GM20000 (cell line): ENCODE data around the gene ACBD4.

Experiments used
- DNase-seq: peaks from one replicate; pipeline ENCODE4 v3.0.0; 2012; ENCODE audit warnings: low spot score
- TF ChIP-seq, protein P1 (sequence below): IDR thresholded peaks from 2 replicates; pipeline ENCODE4 v1.5.1; 2012; ENCODE audit warnings: mild to moderate bottlenecking, control low read depth; ENCODE audit errors: extremely low read depth, missing control alignments

The ACBD4 gene

DNA sequence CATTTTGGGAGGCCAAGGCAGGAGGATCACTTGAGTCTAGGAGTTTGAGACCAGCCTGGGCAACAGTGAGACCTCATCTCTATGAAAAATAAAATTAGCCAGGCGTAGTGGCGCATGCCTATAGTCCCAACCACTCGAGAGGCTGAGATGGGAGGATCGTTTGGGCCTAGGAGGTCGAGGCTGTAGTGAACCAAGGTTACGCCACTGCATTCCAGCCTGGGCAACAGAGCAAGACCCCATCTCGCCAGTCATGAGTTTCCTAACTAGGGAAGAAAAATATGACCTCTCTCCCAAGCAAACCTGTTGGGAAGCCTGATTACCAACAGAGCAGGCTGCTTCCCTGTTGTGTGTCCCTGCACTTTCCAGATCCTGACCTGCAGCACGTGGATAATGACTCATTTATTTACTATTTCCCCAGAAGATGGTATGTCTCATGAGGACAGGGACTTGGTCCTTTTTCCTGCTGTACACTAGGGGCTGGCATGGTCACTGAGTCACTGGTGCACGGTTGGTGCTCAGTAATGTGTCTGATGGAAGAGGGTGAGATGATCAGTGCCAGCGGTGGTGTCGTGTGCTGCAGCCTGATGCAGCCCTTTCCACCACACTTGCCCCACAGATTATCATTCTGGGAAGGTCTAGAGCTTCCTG is 43.6 kb upstream of the ACBD4 start:
- no peak for DNase-seq
- TF ChIP-seq, protein P1, sequence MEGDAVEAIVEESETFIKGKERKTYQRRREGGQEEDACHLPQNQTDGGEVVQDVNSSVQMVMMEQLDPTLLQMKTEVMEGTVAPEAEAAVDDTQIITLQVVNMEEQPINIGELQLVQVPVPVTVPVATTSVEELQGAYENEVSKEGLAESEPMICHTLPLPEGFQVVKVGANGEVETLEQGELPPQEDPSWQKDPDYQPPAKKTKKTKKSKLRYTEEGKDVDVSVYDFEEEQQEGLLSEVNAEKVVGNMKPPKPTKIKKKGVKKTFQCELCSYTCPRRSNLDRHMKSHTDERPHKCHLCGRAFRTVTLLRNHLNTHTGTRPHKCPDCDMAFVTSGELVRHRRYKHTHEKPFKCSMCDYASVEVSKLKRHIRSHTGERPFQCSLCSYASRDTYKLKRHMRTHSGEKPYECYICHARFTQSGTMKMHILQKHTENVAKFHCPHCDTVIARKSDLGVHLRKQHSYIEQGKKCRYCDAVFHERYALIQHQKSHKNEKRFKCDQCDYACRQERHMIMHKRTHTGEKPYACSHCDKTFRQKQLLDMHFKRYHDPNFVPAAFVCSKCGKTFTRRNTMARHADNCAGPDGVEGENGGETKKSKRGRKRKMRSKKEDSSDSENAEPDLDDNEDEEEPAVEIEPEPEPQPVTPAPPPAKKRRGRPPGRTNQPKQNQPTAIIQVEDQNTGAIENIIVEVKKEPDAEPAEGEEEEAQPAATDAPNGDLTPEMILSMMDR: no peak

DNA sequence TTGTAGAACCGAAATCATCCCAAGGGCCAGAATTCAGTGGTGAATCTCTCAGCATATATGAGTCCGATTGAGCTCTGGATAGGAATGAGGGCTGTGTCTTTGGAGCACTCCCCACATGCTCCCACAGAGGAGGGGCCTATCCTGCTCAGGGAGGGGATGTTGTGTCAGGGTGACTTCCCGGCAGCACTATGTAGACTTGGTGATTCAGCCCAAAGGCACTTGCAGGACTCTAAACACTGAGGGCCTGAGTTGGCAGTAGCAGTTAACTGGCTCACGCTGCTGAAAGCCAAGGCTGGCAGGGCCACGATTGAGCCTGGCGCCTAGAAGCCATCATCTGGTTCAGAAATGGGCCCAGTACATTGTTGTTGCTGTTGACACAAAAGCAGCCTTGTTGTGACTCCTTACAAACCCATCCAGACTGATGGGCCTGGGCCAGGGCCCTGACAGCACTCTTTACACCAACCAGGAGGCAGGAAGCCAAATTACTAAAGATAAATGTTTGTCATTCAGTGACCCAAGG is 42.5 kb upstream of the ACBD4 start:
- no peak for DNase-seq
- TF ChIP-seq, protein P1: no peak

DNA sequence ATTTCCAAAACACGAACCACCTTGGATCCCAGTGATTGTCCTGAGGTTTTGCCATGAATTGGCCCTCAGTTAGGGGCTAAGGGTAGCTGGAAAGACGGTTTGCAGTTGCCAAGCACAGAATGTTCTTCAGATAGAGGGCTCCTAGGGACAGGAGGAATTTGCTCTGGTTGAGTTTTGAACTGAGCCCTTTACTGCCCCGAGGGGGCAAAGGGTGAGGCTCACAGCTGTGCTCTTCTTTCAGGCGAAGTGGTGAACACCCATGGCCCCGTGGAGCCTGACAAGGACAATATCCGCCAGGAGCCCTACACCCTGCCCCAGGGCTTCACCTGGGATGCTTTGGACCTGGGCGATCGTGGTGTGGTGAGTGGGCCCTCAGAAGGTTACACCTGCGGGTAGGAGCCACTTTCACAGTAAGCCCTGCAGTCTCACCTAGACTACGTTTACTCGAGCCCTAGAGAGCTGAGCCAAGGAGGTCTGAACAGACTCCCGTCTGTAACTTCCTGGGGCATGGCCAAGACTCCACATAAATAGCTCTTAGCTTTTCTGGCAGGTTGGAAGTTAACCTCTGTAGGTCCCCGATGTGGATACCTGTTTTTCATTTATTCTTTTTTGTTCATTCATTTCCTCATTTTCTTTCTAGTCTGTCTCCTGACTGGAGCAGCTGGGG is 41.9 kb upstream of the ACBD4 start:
- TF ChIP-seq, protein P1: no peak
- no peak for DNase-seq

DNA sequence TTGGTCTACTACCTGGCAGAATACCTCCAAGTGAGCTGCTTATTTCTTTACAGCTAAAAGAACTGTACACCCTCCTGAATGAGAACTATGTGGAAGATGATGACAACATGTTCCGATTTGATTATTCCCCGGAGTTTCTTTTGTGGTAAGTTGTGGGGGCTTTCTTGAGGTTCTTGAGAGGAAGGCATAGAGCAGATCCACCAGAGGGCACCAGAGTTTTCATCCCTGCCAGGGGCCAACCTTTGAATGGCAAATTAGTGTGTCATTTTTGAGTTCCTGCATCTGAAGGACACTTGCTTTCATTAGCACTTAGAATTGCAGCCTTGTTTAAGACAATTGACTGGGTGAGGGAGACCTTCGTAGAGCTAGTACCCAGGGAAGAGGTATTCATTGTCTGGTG is 39.3 kb upstream of the ACBD4 start:
- DNase-seq: no peak
- TF ChIP-seq, protein P1: peak; percentile 13

DNA sequence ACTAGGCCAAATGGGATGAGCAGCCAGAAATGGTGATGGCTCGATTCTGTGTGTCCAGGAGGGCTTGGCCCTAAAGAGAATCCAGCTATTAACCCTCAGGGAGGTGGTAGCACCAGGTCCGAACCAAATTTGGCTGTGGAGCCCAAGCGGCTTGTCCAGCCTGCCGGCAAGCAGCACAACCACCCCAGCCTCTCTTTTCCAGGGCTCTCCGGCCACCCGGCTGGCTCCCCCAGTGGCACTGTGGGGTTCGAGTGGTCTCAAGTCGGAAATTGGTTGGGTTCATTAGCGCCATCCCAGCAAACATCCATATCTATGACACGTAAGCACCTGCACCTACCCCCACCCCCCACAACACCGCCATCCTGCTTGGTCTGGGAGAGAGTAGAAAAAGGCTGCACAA is 38.6 kb upstream of the ACBD4 start:
- TF ChIP-seq, protein P1: no peak

DNA sequence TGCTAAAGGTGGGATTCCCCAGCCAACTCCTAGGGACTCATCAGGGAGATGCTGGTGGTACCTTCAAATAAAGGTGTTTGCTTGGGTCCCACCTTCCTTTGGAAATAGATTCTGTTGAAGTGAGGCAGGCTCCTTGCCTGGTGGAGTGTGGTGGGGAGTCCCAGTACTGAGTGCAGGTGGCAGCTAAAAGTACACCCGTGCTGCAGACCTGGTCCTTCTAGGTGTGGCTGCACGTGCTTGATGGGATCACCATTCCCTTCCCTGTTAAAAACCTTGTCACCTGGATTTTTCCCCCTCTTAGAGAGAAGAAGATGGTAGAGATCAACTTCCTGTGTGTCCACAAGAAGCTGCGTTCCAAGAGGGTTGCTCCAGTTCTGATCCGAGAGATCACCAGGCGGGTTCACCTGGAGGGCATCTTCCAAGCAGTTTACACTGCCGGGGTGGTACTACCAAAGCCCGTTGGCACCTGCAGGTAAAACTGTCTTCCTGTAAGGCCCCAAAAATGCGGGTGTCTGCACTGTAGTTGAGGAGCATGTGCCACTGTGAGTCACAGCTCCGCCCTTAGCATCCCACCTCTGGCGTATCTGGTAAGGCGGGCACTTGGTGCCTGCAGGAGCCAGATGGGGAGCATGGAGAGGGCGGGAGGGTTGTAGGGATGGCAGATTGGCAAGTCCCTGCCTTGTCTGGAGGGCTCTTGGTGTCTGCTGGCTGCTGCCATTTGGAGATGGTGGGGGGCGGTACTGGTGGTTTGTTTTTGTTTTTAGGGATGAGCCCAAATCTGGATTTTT is 37.2 kb upstream of the ACBD4 start:
- TF ChIP-seq, protein P1: no peak

More for the DNA sequence above, 38.6 kb upstream of the ACBD4 start:
- no peak for DNase-seq

More for the DNA sequence above, 37.2 kb upstream of the ACBD4 start:
- DNase-seq: no peak
